H1 (cell line): Measurements from ENCODE around the gene LENG1. TPM values are rescaled to one million over a fixed set of nuclear protein-coding genes. Genes with fewer than 3 reads are reported as not detected.

Experiments
- CTCF ChIA-PET: fragments of 300-600 bp; sonication (Branson Sonifier 250); formaldehyde crosslinking; loops from one replicate; lab custom pipeline; 2021; ENCODE audit not compliant: partially characterized antibody; lab: Charles Lee
- POLR2A ChIA-PET: fragments of 300-600 bp; sonication (Branson Sonifier 250); formaldehyde crosslinking; loops from one replicate; lab custom pipeline; 2021; ENCODE audit warnings: inconsistent platforms; ENCODE audit not compliant: partially characterized antibody; lab: Charles Lee
- DNase-seq, 2 experiments: peaks; one replicate each; pipeline versions ENCODE4 v3.0.0 to v3.0.0-alpha.2; 2010 to 2022; ENCODE audit warnings: low spot score in 2 of 2, low read depth in 1 of 2, mixed read lengths in 1 of 2
- FAIRE-seq: peaks from 2 replicates; lab custom pipeline; 2011; peaks lifted over from hg19 to GRCh38; lab: Jason Lieb, UNC
- H2AFZ ChIP-seq: 2 replicates; pipeline ENCODE4 v1.8.1; 2012; ENCODE audit warnings: low read length, inconsistent platforms
- H2AK5ac ChIP-seq: 2 replicates; pipeline ENCODE4 v1.6.1; 2013; ENCODE audit warnings: low read depth, low read length
- H2BK120ac ChIP-seq: replicated peaks from 2 replicates; pipeline ENCODE3; 2013; ENCODE audit warnings: low read depth, low read length, inconsistent platforms
- H2BK12ac ChIP-seq: 2 replicates; pipeline ENCODE4 v1.6.1; 2013; ENCODE audit warnings: low read depth, low read length
- H2BK15ac ChIP-seq: 2 replicates; pipeline ENCODE4 v1.6.1; 2013; ENCODE audit warnings: low read length
- H2BK20ac ChIP-seq: 2 replicates; pipeline ENCODE4 v1.6.1; 2013; ENCODE audit warnings: low read length
- H2BK5ac ChIP-seq: 2 replicates; pipeline ENCODE4 v1.6.1; 2013; ENCODE audit warnings: low read depth, low read length
- H3K14ac ChIP-seq: 2 replicates; pipeline ENCODE4 v1.6.1; 2013; ENCODE audit warnings: inconsistent platforms; ENCODE audit not compliant: insufficient read length
- H3K18ac ChIP-seq: 2 replicates; pipeline ENCODE4 v1.6.1; 2013; ENCODE audit warnings: low read length; ENCODE audit errors: extremely low read depth
- H3K23ac ChIP-seq: 2 replicates; pipeline ENCODE4 v1.6.1; 2013; ENCODE audit warnings: inconsistent platforms; ENCODE audit not compliant: insufficient read length
- H3K23me2 ChIP-seq: 2 replicates; pipeline ENCODE4 v1.6.1; 2013; ENCODE audit warnings: low read depth, low read length
- H3K27ac ChIP-seq: 2 replicates; pipeline ENCODE4 v1.6.1; 2011; ENCODE audit warnings: low read depth, low read length, inconsistent platforms
- H3K27me3 ChIP-seq, 4 experiments: replicated peaks in 1 of 4; 1 replicate in 1 of 4; 2 replicates in 3 of 4; pipeline versions ENCODE4 v1.6.1 to v1.8.1; 2011 to 2013; ENCODE audit warnings: low read length in 3 of 4, mild to moderate bottlenecking in 3 of 4, inconsistent platforms in 2 of 4, mixed read lengths in 2 of 4, moderate library complexity in 1 of 4; ENCODE audit not compliant: control insufficient read depth in 3 of 4, insufficient read depth in 3 of 4; ENCODE audit errors: extremely low read depth in 1 of 4
- H3K36me3 ChIP-seq, 4 experiments: 2 replicates each; pipeline versions ENCODE4 v1.6.1 to v1.8.1; 2011 to 2013; ENCODE audit warnings: mild to moderate bottlenecking in 4 of 4, low read length in 3 of 4, moderate library complexity in 2 of 4, control low read depth in 1 of 4, inconsistent platforms in 1 of 4; ENCODE audit not compliant: insufficient read depth in 4 of 4, control insufficient read depth in 2 of 4
- H3K4ac ChIP-seq: replicated peaks from 2 replicates; pipeline ENCODE3; 2013; ENCODE audit warnings: low read length, low read depth, mixed read lengths, inconsistent platforms; ENCODE audit not compliant: insufficient read length
- H3K4me1 ChIP-seq, 4 experiments: replicated peaks in 1 of 4; 1 replicate in 1 of 4; 2 replicates in 3 of 4; pipeline versions ENCODE4 v1.6.1 to v1.8.1; 2011 to 2013; ENCODE audit warnings: low read length in 3 of 4, inconsistent platforms in 2 of 4, mixed read lengths in 1 of 4; ENCODE audit not compliant: insufficient read depth in 4 of 4, control insufficient read depth in 3 of 4
- H3K4me2 ChIP-seq, 2 experiments: 2 replicates each; pipeline versions ENCODE4 v1.6.1 to v1.8.1; 2011 to 2013; ENCODE audit warnings: low read depth in 2 of 2, low read length in 2 of 2, control low read depth in 1 of 2, inconsistent platforms in 1 of 2, mild to moderate bottlenecking in 1 of 2; ENCODE audit not compliant: insufficient read depth in 1 of 2
- H3K4me3 ChIP-seq, 4 experiments: fragments of 200-600, 300-600 bp in 1 of 4; sonication (generic), shearing (Covaris generic), sonication (Bioruptor Twin) in 1 of 4; 2 replicates each; pipeline versions ENCODE4 v1.5.1 to v1.8.1; 2011 to 2016; ENCODE audit warnings: low read length in 4 of 4, low read depth in 3 of 4, control low read depth in 2 of 4, inconsistent platforms in 2 of 4, mild to moderate bottlenecking in 2 of 4, mixed read lengths in 1 of 4, moderate library complexity in 1 of 4; ENCODE audit not compliant: insufficient read depth in 2 of 4; ENCODE audit errors: extremely low read depth in 1 of 4
- H3K56ac ChIP-seq: replicated peaks from 2 replicates; pipeline ENCODE3; 2013; ENCODE audit warnings: low read depth, mild to moderate bottlenecking, mixed read lengths, low read length, inconsistent platforms; ENCODE audit not compliant: insufficient read length
- H3K79me1 ChIP-seq: 2 replicates; pipeline ENCODE4 v1.6.1; 2013; ENCODE audit warnings: low read depth, low read length, control low read depth
- H3K79me2 ChIP-seq, 2 experiments: 2 replicates each; pipeline versions ENCODE4 v1.6.1 to v1.8.1; 2012 to 2013; ENCODE audit warnings: low read length in 2 of 2, mild to moderate bottlenecking in 2 of 2, inconsistent platforms in 1 of 2; ENCODE audit not compliant: insufficient read depth in 2 of 2, control insufficient read depth in 1 of 2
- H3K9ac ChIP-seq, 4 experiments: replicated peaks in 1 of 4; 1 replicate in 1 of 4; 2 replicates in 3 of 4; pipeline versions ENCODE4 v1.6.1 to v1.8.1; 2011 to 2013; ENCODE audit warnings: low read depth in 3 of 4, low read length in 3 of 4, control low read depth in 2 of 4, mild to moderate bottlenecking in 2 of 4, moderate library complexity in 2 of 4, inconsistent platforms in 1 of 4; ENCODE audit errors: extremely low read depth in 1 of 4
- H3K9me3 ChIP-seq, 2 experiments: 2 replicates each; pipeline versions ENCODE4 v1.6.1 to v1.8.1; 2012 to 2013; ENCODE audit warnings: mild to moderate bottlenecking in 2 of 2, moderate library complexity in 2 of 2, control low read depth in 1 of 2, inconsistent platforms in 1 of 2, low read depth in 1 of 2, low read length in 1 of 2, mixed read lengths in 1 of 2; ENCODE audit not compliant: insufficient read depth in 2 of 2
- H4K20me1 ChIP-seq, 2 experiments: replicated peaks in 1 of 2; 2 replicates each; pipeline versions ENCODE3 to v1.8.1; 2011 to 2013; ENCODE audit warnings: inconsistent platforms in 2 of 2, low read length in 2 of 2, mild to moderate bottlenecking in 1 of 2; ENCODE audit not compliant: insufficient read depth in 2 of 2, control insufficient read depth in 1 of 2
- H4K5ac ChIP-seq: 2 replicates; pipeline ENCODE4 v1.6.1; 2013; ENCODE audit warnings: low read length, low read depth, mixed read lengths, inconsistent platforms; ENCODE audit not compliant: insufficient read length
- H4K8ac ChIP-seq: 2 replicates; pipeline ENCODE4 v1.8.0; 2013; ENCODE audit warnings: mild to moderate bottlenecking, moderate library complexity, low read length, inconsistent platforms; ENCODE audit not compliant: insufficient read depth; ENCODE audit errors: extremely low read depth
- H4K91ac ChIP-seq: replicated peaks from 2 replicates; pipeline ENCODE3; 2013; ENCODE audit warnings: low read length, mixed read lengths, inconsistent platforms; ENCODE audit not compliant: insufficient read length
- BCL11A ChIP-seq, 2 experiments: IDR thresholded peaks; one replicate each; pipeline ENCODE4 v1.6.1; 2011; ENCODE audit warnings: low read depth in 2 of 2, low read length in 2 of 2, mild to moderate bottlenecking in 2 of 2
- CHD1 ChIP-seq: IDR thresholded peaks from 2 replicates; pipeline ENCODE4 v1.6.1; 2012; ENCODE audit warnings: low read depth, low read length, improper control_type of control experiment
- CTBP2 ChIP-seq: IDR thresholded peaks from 2 replicates; pipeline ENCODE4 v1.7.0; 2011; ENCODE audit warnings: borderline replicate concordance, mild to moderate bottlenecking, moderate library complexity, mixed read lengths, low read length; ENCODE audit not compliant: insufficient read depth, insufficient read length
- JUN ChIP-seq: IDR thresholded peaks from 2 replicates; pipeline ENCODE4 v1.6.1; 2011; ENCODE audit warnings: low read depth, mild to moderate bottlenecking, improper control_type of control experiment, low read length
- KDM4A ChIP-seq: IDR thresholded peaks from one replicate; pipeline ENCODE4 v1.7.1; 2012; ENCODE audit warnings: low read depth, mild to moderate bottlenecking, moderate library complexity, low read length, inconsistent platforms; ENCODE audit not compliant: severe bottlenecking
- KDM5A ChIP-seq: fragments of 200-600 bp; IDR thresholded peaks from 2 replicates; pipeline ENCODE4 v1.7.1; 2012; ENCODE audit warnings: mild to moderate bottlenecking, low read length, inconsistent platforms, mixed read lengths
- MAFK ChIP-seq: IDR thresholded peaks from 2 replicates; pipeline ENCODE4 v1.6.1; 2012; ENCODE audit warnings: low read depth, mild to moderate bottlenecking, improper control_type of control experiment, low read length
- NANOG ChIP-seq: IDR thresholded peaks from 2 replicates; pipeline ENCODE4 v1.6.1; 2011; ENCODE audit warnings: low read length, low read depth, mild to moderate bottlenecking, inconsistent platforms; ENCODE audit not compliant: insufficient read depth, poor library complexity, severe bottlenecking
- RXRA ChIP-seq: IDR thresholded peaks from 2 replicates; pipeline ENCODE4 v1.6.1; 2011; ENCODE audit warnings: low read depth, mild to moderate bottlenecking, low read length, moderate library complexity; ENCODE audit not compliant: insufficient read depth
- SIX5 ChIP-seq: IDR thresholded peaks from 2 replicates; pipeline ENCODE4 v1.6.1; 2011; ENCODE audit warnings: mild to moderate bottlenecking, low read depth, low read length
- SP4 ChIP-seq: IDR thresholded peaks from 2 replicates; pipeline ENCODE4 v1.6.1; 2012; ENCODE audit warnings: low read length, inconsistent platforms
- TEAD4 ChIP-seq: IDR thresholded peaks from 2 replicates; pipeline ENCODE4 v1.6.1; 2012; ENCODE audit warnings: low read depth, low read length, inconsistent platforms, mixed read lengths
- WGBS, 2 experiments: shearing (Covaris generic) in 1 of 2; methylation state at CpG; one replicate each; pipeline versions ENCODE4 v1.1.6 to v1.1.7; 2013 to 2015; ENCODE audit warnings: low lambda C conversion rate in 2 of 2, mixed read lengths in 2 of 2, inconsistent platforms in 1 of 2, low coverage in 1 of 2, missing lambda C conversion rate in 1 of 2; ENCODE audit not compliant: insufficient replicate concordance in 2 of 2, insufficient coverage in 1 of 2, insufficient read length in 1 of 2; ENCODE audit errors: extremely low coverage in 1 of 2, missing lambda C conversion rate in 1 of 2; 5-methylcytosine and 5-hydroxymethylcytosine counted together
- polyA plus RNA-seq, 7 experiments: library from polyadenylated mRNA; depleted of rRNA in 3 of 7; stranded (reverse) in 5 of 7; unstranded in 2 of 7; fragments of >200 nt in 5 of 7; fragments of 200-250 nt in 2 of 7; gene quantifications; 1 replicate in 5 of 7; 2 replicates in 1 of 7; 4 replicates in 1 of 7; pipeline versions ENCODE4 v1.2.1 to v1.2.3, GENCODE V29; 2011 to 2013; ENCODE audit warnings: missing spikeins in 2 of 7, mixed read lengths in 2 of 7
- total RNA-seq: library from RNA; stranded (reverse); fragmentation: NEBNext Ultra II Directional; extraction: Animal tissue kit (Norgen Biotek cat#: 25700); gene quantifications from 2 replicates; pipeline ENCODE4 v1.2.1, GENCODE V29; 2021
- TF ChIP-seq, protein P1 (sequence below): IDR thresholded peaks from 2 replicates; pipeline ENCODE4 v1.6.1; 2012; ENCODE audit warnings: inconsistent platforms

LENG1 gene
- total and polyA plus RNA-seq, 2 of the 8 experiments (the other 6 are each of a cell fraction or from before 2014, with no cell fraction given) = 1.2 to 4.4 TPM

DNA sequence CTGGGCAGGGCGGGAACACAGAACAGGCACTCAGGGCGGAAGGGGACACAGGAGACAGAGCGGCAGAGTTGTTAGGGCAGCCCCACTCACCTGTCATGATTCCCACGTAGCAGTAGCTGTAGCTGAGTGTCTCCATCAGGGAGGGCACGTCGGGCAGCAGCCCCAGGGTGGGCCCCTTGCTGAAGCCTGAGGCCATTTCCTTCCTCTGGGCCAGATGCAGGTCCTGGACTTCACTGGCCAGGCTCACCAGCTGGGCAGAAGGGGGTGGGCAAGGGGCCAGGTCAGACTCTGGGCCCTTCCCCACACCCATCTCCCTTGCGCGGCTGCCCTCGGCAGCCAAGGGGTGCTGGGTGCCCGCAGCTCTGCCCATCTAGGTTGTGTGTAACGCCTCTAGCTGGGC, 23.9 kb upstream of the LENG1 start:
- H3K79me2 ChIP-seq = peaks cover 3 to 21% of the 10 kb centered on the region in 2 experiments; a peak in 3 of 4 replicates
- no peak overlapping the region for H2AFZ ChIP-seq
- H3K18ac ChIP-seq = no peak overlapping the region
- no peak overlapping the region for H3K9ac ChIP-seq
- FAIRE-seq (no peak), DNase-seq (no peak)
- no peak overlapping the region for H2BK20ac ChIP-seq
- no peak overlapping the region for H2BK120ac ChIP-seq
- H3K4me3 ChIP-seq = no peak overlapping the region
- POLR2A ChIA-PET = interaction anchor here (0.5 to 28.7 kb wide), 7 partner anchors 8 to 278 kb away, joined by 3 to 909 read pairs (median 4); partner anchors contain the start of genes RPS9, TMC4 and TSEN34
- H4K20me1 ChIP-seq = peaks cover 7 to 23% of the 10 kb centered on the region in 2 experiments
- CTCF ChIA-PET = interaction anchor here (0.8 to 1.1 kb wide), 2 partner anchors 11 to 28 kb away, joined by 3 read pairs; no protein-coding TSS in a partner anchor
- H4K5ac ChIP-seq = no peak overlapping the region
- H3K56ac ChIP-seq = no peak overlapping the region
- no peak overlapping the region for H2AK5ac ChIP-seq
- H3K79me1 ChIP-seq = peaks cover 7% of the 10 kb centered on the region; the same call in 1 of the 2 replicates
- H3K27ac ChIP-seq = no peak overlapping the region
- H3K4ac ChIP-seq = no peak overlapping the region
- peaks cover 1% of the 10 kb centered on the region; the same call in 1 of the 2 replicates for H3K23me2 ChIP-seq
- 87% methylated on average over 11 of the region's 11 CpGs; no CpG with 5 or more reads in 1 of the 2 experiments for WGBS, 2 experiments
- H2BK12ac ChIP-seq = no peak overlapping the region
- no peak overlapping the region for H4K91ac ChIP-seq
- H3K4me1 ChIP-seq = peaks cover 0 to 12% (median 4%) of the 10 kb centered on the region in 4 experiments; a peak in 5 of 7 replicates
- H3K27me3 ChIP-seq = no peaks in the 10 kb centered on the region
- H3K9me3 ChIP-seq = no peaks in the 10 kb centered on the region
- H2BK15ac ChIP-seq = no peak overlapping the region
- H2BK5ac ChIP-seq = no peak overlapping the region
- H3K23ac ChIP-seq = no peak overlapping the region
- no peak overlapping the region for H4K8ac ChIP-seq
- peaks cover 6 to 14% (median 7%) of the 10 kb centered on the region in 4 experiments; a peak in 6 of 8 replicates for H3K36me3 ChIP-seq
- H3K4me2 ChIP-seq = no peak overlapping the region
- TF ChIP-seq, protein P1, sequence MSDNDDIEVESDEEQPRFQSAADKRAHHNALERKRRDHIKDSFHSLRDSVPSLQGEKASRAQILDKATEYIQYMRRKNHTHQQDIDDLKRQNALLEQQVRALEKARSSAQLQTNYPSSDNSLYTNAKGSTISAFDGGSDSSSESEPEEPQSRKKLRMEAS = no peak
- TF ChIP-seq NANOG (no peak), BCL11A (IDR thresholded peaks at IDR 0.05; ENCODE audit: low read depth in 2 of 2, low read length in 2 of 2) (no peak), SP4 (no peak), CTBP2 (no peak), KDM4A (no peak), KDM5A (no peak), SIX5 (no peak), MAFK (no peak), JUN (no peak), TEAD4 (no peak), CHD1 (no peak), RXRA (no peak)
- no peak overlapping the region for H3K14ac ChIP-seq
